Liver (tissue), 9 donors: ENCODE data around the gene PREX1. TPM values are rescaled to one million over a fixed set of nuclear protein-coding genes. Genes with fewer than 3 reads are reported as not detected.

Source experiments
- DNase-seq: peaks from one replicate; pipeline ENCODE4 v3.0.0-alpha.2; 2017; ENCODE audit warnings: low spot score
- H3K27ac ChIP-seq, 2 donors: one replicate each; pipeline ENCODE4 v1.7.0; 2013; ENCODE audit warnings: inconsistent platforms in 2 of 2, low read length in 2 of 2, control low read depth in 1 of 2, low read depth in 1 of 2, mild to moderate bottlenecking in 1 of 2
- H3K27me3 ChIP-seq, 4 donors: one replicate each; pipeline versions ENCODE4 v1.6.1 to v1.7.0; 2013; ENCODE audit warnings: low read length in 3 of 4, inconsistent platforms in 1 of 4, mild to moderate bottlenecking in 1 of 4, moderate library complexity in 1 of 4; ENCODE audit not compliant: control insufficient read depth in 4 of 4, insufficient read depth in 4 of 4
- H3K36me3 ChIP-seq, 4 donors: one replicate each; pipeline versions ENCODE4 v1.6.1 to v1.7.0; 2013; ENCODE audit warnings: low read length in 3 of 4, mild to moderate bottlenecking in 3 of 4, low read depth in 1 of 4, moderate library complexity in 1 of 4; ENCODE audit not compliant: control insufficient read depth in 4 of 4, insufficient read depth in 3 of 4
- H3K4me1 ChIP-seq, 4 donors: one replicate each; pipeline versions ENCODE4 v1.6.1 to v1.7.0; 2013; ENCODE audit warnings: low read length in 3 of 4, mild to moderate bottlenecking in 3 of 4, moderate library complexity in 1 of 4; ENCODE audit not compliant: control insufficient read depth in 4 of 4, insufficient read depth in 4 of 4
- H3K4me3 ChIP-seq, 3 donors: one replicate each; pipeline versions ENCODE4 v1.6.1 to v1.7.0; 2013; ENCODE audit warnings: low read length in 3 of 3, control low read depth in 1 of 3, low read depth in 1 of 3, mild to moderate bottlenecking in 1 of 3
- H3K9ac ChIP-seq, 2 donors: one replicate each; pipeline ENCODE4 v1.7.0; 2013; ENCODE audit warnings: low read length in 2 of 2, mild to moderate bottlenecking in 2 of 2, moderate library complexity in 2 of 2, control low read depth in 1 of 2, low read depth in 1 of 2
- H3K9me3 ChIP-seq, 4 donors: one replicate each; pipeline versions ENCODE4 v1.6.1 to v1.7.0; 2013; ENCODE audit warnings: low read length in 3 of 4; ENCODE audit not compliant: control insufficient read depth in 4 of 4
- ATF3 ChIP-seq: IDR thresholded peaks from 2 replicates; pipeline ENCODE4 v1.6.1; 2016; ENCODE audit warnings: antibody characterized with exemption
- EGR1 ChIP-seq, 2 donors: IDR thresholded peaks; 2 replicates each; pipeline ENCODE4 v1.6.1; 2016 to 2018; ENCODE audit warnings: antibody characterized with exemption in 2 of 2, low read depth in 2 of 2
- FOXA1 ChIP-seq: IDR thresholded peaks from 2 replicates; pipeline ENCODE4 v1.6.1; 2016; ENCODE audit warnings: antibody characterized with exemption
- FOXA2 ChIP-seq: IDR thresholded peaks from 2 replicates; pipeline ENCODE4 v1.6.1; 2016; ENCODE audit warnings: antibody characterized with exemption
- GABPA ChIP-seq, 2 donors: IDR thresholded peaks in 1 of 2; conservative IDR thresholded peaks in 1 of 2; 2 replicates each; pipeline ENCODE4 v1.6.1; 2016; ENCODE audit warnings: antibody characterized with exemption in 2 of 2, mild to moderate bottlenecking in 1 of 2, moderate library complexity in 1 of 2
- HNF4A ChIP-seq, 2 donors: conservative IDR thresholded peaks; 2 replicates each; pipeline ENCODE4 v1.6.1; 2016; ENCODE audit warnings: antibody characterized with exemption in 2 of 2, mild to moderate bottlenecking in 2 of 2
- HNF4G ChIP-seq: IDR thresholded peaks from 2 replicates; pipeline ENCODE4 v1.6.1; 2016; ENCODE audit warnings: antibody characterized with exemption
- MAX ChIP-seq: IDR thresholded peaks from 2 replicates; pipeline ENCODE4 v1.6.1; 2016; ENCODE audit warnings: antibody characterized with exemption
- NR2F2 ChIP-seq: IDR thresholded peaks from 2 replicates; pipeline ENCODE4 v1.6.1; 2016; ENCODE audit warnings: antibody characterized with exemption
- RXRA ChIP-seq, 2 donors: IDR thresholded peaks; 2 replicates each; pipeline ENCODE4 v1.6.1; 2017 to 2018; ENCODE audit warnings: antibody characterized with exemption in 2 of 2, mild to moderate bottlenecking in 1 of 2
- TAF1 ChIP-seq: conservative IDR thresholded peaks from 2 replicates; pipeline ENCODE4 v1.6.1; 2016; ENCODE audit warnings: antibody characterized with exemption, mild to moderate bottlenecking
- YY1 ChIP-seq: IDR thresholded peaks from 2 replicates; pipeline ENCODE4 v1.6.1; 2016; ENCODE audit warnings: antibody characterized with exemption, mild to moderate bottlenecking
- WGBS: extraction: QIAGEN DNeasy Blood & Tissue Kit; methylation state at CpG from one replicate; pipeline ENCODE4 v1.1.7; 2013; 5-methylcytosine and 5-hydroxymethylcytosine counted together
- polyA plus RNA-seq, 2 donors: library from polyadenylated mRNA; stranded (reverse) in 1 of 2; unstranded in 1 of 2; fragments of 200-250 nt in 1 of 2; fragments of >200 nt in 1 of 2; fragmentation: Nextera tagmentation in 1 of 2; extraction: Ambion mirVana in 1 of 2; gene quantifications; one replicate each; pipeline versions ENCODE4 v1.2.1 to v1.2.3, GENCODE V29; 2013 to 2015
- total RNA-seq, 2 donors: library from RNA; depleted of rRNA; stranded (reverse); fragments of >200 nt; gene quantifications; one replicate each; pipeline ENCODE4 v1.2.3, GENCODE V29; 2014
- TF ChIP-seq, protein P1 (sequence below): fragments of 150-350 bp; IDR thresholded peaks from 2 replicates; pipeline ENCODE4 v1.5.1; 2017; ENCODE audit warnings: improper control_type of control experiment, low read depth, low read length; ENCODE audit not compliant: missing input control
- donor health status: healthy.
- donor health status: healthy.
- donor health status: healthy.
- donor health status: healthy.
- donor health status: healthy.

The PREX1 gene
- total and polyA plus RNA-seq, 4 donors, result 2.2 to 18.0 (median 10.8) TPM

DNA sequence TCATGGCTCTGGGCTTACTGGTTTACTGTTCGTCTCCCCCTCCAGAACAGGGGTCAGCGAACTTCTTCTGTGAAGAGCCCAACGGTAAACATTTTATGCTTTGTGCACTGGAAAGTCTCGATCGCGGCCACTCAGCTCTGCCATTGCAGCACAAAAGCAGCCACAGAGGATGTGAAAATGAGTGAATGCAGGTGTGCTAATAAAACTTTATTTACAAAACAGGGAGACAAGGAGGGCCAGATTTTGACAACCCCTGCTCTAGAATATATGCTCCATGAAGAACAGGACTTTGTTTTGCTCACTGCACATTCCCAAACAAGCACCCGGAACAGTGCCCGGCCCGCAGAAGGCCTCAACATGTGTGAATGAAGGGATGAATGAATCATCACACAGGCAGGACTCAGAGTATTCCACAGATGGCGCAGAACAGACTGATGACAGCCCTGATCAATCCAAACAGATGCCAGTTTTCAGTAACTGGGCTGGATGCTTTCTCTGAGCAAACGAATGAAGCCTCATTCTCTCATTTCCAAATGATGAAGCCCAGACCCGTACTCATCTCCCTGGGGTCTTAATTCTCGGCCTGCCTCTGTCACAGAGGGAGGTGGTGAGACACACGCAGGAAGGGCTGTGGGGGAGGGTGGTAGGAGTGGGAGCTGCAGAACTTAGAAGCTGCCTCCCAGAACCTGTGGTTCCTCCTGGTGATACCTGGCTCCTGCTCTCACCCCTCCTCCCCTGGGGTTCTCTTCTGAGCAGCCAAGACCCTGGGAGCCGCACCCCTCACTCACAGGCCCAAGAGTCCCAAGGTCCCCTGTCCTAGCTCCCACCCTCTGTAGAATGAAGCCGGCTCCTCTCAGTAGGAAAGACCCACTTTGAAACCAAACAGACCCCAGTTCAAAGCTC, 196.4 kb downstream of the PREX1 start:
- Histone ChIP-seq H3K4me3 (no peak overlapping the region), H3K9ac (no peak overlapping the region), H3K4me1 (no peaks in the 10 kb centered on the region), H3K36me3 (peaks cover 0 to 4% (median 2%) of the 10 kb centered on the region in 4 donors), H3K27me3 (no peaks in the 10 kb centered on the region), H3K27ac (no peak overlapping the region), H3K9me3 (no peaks in the 10 kb centered on the region)
- DNase-seq, result no peak
- WGBS, result 95% methylated on average over 16 of the region's 16 CpGs
- TF ChIP-seq MAX, result no peak
- no peak for TF ChIP-seq FOXA2
- no peak for TF ChIP-seq TAF1
- no peak for TF ChIP-seq HNF4G
- TF ChIP-seq HNF4A (conservative IDR thresholded peaks at IDR 0.05), result no peak
- TF ChIP-seq, protein P1, sequence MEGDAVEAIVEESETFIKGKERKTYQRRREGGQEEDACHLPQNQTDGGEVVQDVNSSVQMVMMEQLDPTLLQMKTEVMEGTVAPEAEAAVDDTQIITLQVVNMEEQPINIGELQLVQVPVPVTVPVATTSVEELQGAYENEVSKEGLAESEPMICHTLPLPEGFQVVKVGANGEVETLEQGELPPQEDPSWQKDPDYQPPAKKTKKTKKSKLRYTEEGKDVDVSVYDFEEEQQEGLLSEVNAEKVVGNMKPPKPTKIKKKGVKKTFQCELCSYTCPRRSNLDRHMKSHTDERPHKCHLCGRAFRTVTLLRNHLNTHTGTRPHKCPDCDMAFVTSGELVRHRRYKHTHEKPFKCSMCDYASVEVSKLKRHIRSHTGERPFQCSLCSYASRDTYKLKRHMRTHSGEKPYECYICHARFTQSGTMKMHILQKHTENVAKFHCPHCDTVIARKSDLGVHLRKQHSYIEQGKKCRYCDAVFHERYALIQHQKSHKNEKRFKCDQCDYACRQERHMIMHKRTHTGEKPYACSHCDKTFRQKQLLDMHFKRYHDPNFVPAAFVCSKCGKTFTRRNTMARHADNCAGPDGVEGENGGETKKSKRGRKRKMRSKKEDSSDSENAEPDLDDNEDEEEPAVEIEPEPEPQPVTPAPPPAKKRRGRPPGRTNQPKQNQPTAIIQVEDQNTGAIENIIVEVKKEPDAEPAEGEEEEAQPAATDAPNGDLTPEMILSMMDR, result no peak
- no peak for TF ChIP-seq EGR1 (IDR thresholded peaks at IDR 0.05; ENCODE audit: low read depth in 2 of 2)
- no peak for TF ChIP-seq ATF3
- no peak for TF ChIP-seq GABPA (IDR thresholded peaks at IDR 0.05 in 1 of 2, conservative IDR thresholded peaks at IDR 0.05 in 1 of 2)

DNA sequence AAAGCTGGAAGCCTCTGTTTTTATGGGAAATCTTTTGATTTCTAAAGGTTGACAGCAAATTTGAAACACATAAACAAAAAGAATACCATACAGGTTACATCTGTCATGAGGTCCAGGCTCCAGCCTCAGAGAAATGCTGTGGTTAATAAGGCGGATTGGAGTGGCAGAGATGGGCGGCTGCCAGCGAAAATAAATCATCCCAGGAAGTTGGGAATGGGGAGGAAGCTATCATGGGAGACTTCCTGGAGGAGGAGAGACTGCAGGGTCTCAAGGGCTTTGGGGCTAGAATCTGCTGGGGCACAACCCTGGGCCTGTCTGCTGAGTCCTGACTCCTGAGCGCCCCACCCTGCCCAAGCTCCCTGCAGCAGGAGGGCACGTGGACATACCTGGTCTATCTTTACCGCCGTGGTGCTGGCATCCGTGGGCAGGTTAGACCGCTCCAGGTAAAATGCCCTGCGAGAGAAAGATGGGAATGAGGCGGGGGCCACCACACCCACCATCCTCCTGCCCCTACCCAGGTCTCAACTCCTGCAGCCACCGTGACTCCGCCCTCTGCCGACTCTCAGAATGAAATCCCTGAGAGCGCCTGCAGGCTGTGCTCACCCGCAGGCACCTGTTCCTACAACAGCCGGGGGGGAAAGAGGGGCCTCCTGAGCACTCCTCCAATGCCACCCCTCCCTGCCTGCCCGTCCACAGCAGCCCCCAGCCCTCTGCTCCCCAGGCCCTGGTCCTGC, 197.3 kb downstream of the PREX1 start:
- Histone ChIP-seq H3K36me3 (peaks cover 0 to 5% (median 2%) of the 10 kb centered on the region in 4 donors), H3K27ac (no peak overlapping the region), H3K9ac (no peak overlapping the region), H3K4me1 (no peaks in the 10 kb centered on the region), H3K9me3 (no peaks in the 10 kb centered on the region), H3K27me3 (no peaks in the 10 kb centered on the region), H3K4me3 (no peak overlapping the region)
- TF ChIP-seq HNF4G, result no peak
- no peak for TF ChIP-seq GABPA (IDR thresholded peaks at IDR 0.05 in 1 of 2, conservative IDR thresholded peaks at IDR 0.05 in 1 of 2)
- no peak for DNase-seq
- 94% methylated on average over 18 of the region's 18 CpGs for WGBS

GRCh38 chr20:48629960-48630315, 197.9 kb downstream of the PREX1 start:
- WGBS, result 91% methylated on average over 9 of the region's 9 CpGs
- no peak overlapping the region for H3K9ac ChIP-seq
- H3K4me3 ChIP-seq, result no peak overlapping the region
- no peaks in the 10 kb centered on the region for H3K9me3 ChIP-seq
- no peaks in the 10 kb centered on the region for H3K4me1 ChIP-seq
- DNase-seq, result no peak
- H3K36me3 ChIP-seq, result peaks cover 0 to 7% (median 2%) of the 10 kb centered on the region in 4 donors
- no peaks in the 10 kb centered on the region for H3K27me3 ChIP-seq
- H3K27ac ChIP-seq, result no peak overlapping the region
- no peak for TF ChIP-seq RXRA (IDR thresholded peaks at IDR 0.05)
- TF ChIP-seq HNF4A (conservative IDR thresholded peaks at IDR 0.05), result no peak
- TF ChIP-seq, protein P1, result no peak
- TF ChIP-seq NR2F2, result no peak
- no peak for TF ChIP-seq EGR1 (IDR thresholded peaks at IDR 0.05; ENCODE audit: low read depth in 2 of 2)
- TF ChIP-seq MAX, result no peak
- no peak for TF ChIP-seq ATF3
- TF ChIP-seq FOXA1, result no peak
- no peak for TF ChIP-seq YY1
- TF ChIP-seq HNF4G, result no peak
